K562 (cell line): ENCODE results near the gene STK26. TPM values are rescaled to one million over a fixed set of nuclear protein-coding genes. Genes with fewer than 3 reads are reported as not detected.

Experiments
- ATAC-seq: fragments of 200-7000 bp; cut with Tn5 transposase; 3 replicates; pipeline ENCODE4 v1.9.1; 2020; ENCODE audit warnings: moderate library complexity
- BruUV-seq: library from RNA; stranded (reverse); fragments of 400-500 nt; replicated peaks from 2 replicates; lab custom pipeline; 2021; lab: Mats Ljungman, UMichigan
- CTCF ChIA-PET: fragments of 300-600 bp; formaldehyde crosslinking; extraction: SDS; loops from one replicate; lab custom pipeline; 2021; ENCODE audit warnings: low intra/inter-chr PET ratio; lab: Yijun Ruan, JAX
- POLR2A ChIA-PET: fragments of 300-600, 350-650 bp; sonication (Branson Sonifier 250); formaldehyde crosslinking; extraction: SDS; loops from one replicate; lab custom pipeline; 2021; ENCODE audit warnings: antibody characterized with exemption, inconsistent platforms; lab: Yijun Ruan, JAX
- DNase-seq, 4 experiments: peaks; one replicate each; pipeline versions ENCODE4 v3.0.0 to v3.0.0-alpha.2; 2011 to 2018; ENCODE audit warnings: low spot score in 3 of 4, mixed read lengths in 3 of 4; ENCODE audit errors: extremely low read depth in 1 of 4
- FAIRE-seq: peaks from 2 replicates; lab custom pipeline; 2011; peaks lifted over from hg19 to GRCh38; lab: Jason Lieb, UNC
- H2AFZ ChIP-seq: 2 replicates; pipeline ENCODE4 v1.6.0; 2011; ENCODE audit warnings: low read depth, low read length, control low read depth, inconsistent platforms
- H3K27ac ChIP-seq: fragments of 200-600 bp; 3 replicates; pipeline ENCODE4 v1.8.0; 2011; ENCODE audit warnings: low read depth, mild to moderate bottlenecking, control low read depth, inconsistent platforms, low read length, moderate library complexity, mixed read lengths; ENCODE audit errors: extremely low read depth
- H3K27me3 ChIP-seq, 2 experiments: fragments of 300-600 bp in 1 of 2; 2 replicates in 1 of 2; 3 replicates in 1 of 2; pipeline versions ENCODE4 v1.6.0 to v1.8.0; 2011; ENCODE audit warnings: inconsistent platforms in 2 of 2, low read length in 2 of 2, mild to moderate bottlenecking in 1 of 2, mixed read lengths in 1 of 2, moderate library complexity in 1 of 2; ENCODE audit not compliant: control insufficient read depth in 2 of 2, insufficient read depth in 2 of 2
- H3K36me3 ChIP-seq: fragments of 300-600 bp; 3 replicates; pipeline ENCODE4 v1.8.0; 2011; ENCODE audit warnings: mild to moderate bottlenecking, low read length, inconsistent platforms; ENCODE audit not compliant: control insufficient read depth, insufficient read depth
- H3K4me1 ChIP-seq, 2 experiments: fragments of 200-600 bp in 1 of 2; replicated peaks in 1 of 2; 2 replicates in 1 of 2; 3 replicates in 1 of 2; pipeline versions ENCODE4 v1.5.1 to v1.8.0; 2011; ENCODE audit warnings: inconsistent platforms in 2 of 2, low read length in 2 of 2, mild to moderate bottlenecking in 1 of 2, mixed read lengths in 1 of 2, moderate library complexity in 1 of 2; ENCODE audit not compliant: control insufficient read depth in 2 of 2, insufficient read depth in 2 of 2
- H3K4me2 ChIP-seq: 2 replicates; pipeline ENCODE4 v1.6.1; 2011; ENCODE audit warnings: low read length, control low read depth, inconsistent platforms, mixed read lengths; ENCODE audit not compliant: insufficient read depth
- H3K4me3 ChIP-seq: fragments of 200-600 bp; sonication (generic), shearing (Covaris generic); 2 replicates; pipeline ENCODE4 v1.5.1; 2016; ENCODE audit warnings: control low read depth, inconsistent platforms
- H3K79me2 ChIP-seq: fragments of 200-600 bp; 3 replicates; pipeline ENCODE4 v1.8.0; 2011; ENCODE audit warnings: low read length, inconsistent platforms; ENCODE audit not compliant: control insufficient read depth, insufficient read depth
- H3K9ac ChIP-seq, 2 experiments: 2 replicates each; pipeline versions ENCODE4 v1.6.0 to v1.6.1; 2011; ENCODE audit warnings: low read depth in 2 of 2, low read length in 2 of 2, control low read depth in 1 of 2, inconsistent platforms in 1 of 2, mild to moderate bottlenecking in 1 of 2, mixed read lengths in 1 of 2; ENCODE audit not compliant: insufficient read depth in 1 of 2
- H3K9me1 ChIP-seq: one replicate; pipeline ENCODE4 v1.6.0; 2011; ENCODE audit warnings: inconsistent platforms, mild to moderate bottlenecking, low read length, moderate library complexity; ENCODE audit not compliant: control insufficient read depth, insufficient read depth
- H3K9me3 ChIP-seq: replicated peaks from 2 replicates; pipeline ENCODE4 v1.5.1; 2011; ENCODE audit warnings: low read depth, low read length, inconsistent platforms; ENCODE audit not compliant: control insufficient read depth, insufficient read depth
- H4K20me1 ChIP-seq: replicated peaks from 2 replicates; pipeline ENCODE4 v1.6.1; 2011; ENCODE audit warnings: low read length, inconsistent platforms, mixed read lengths; ENCODE audit not compliant: control insufficient read depth, insufficient read depth
- CBX5 ChIP-seq: IDR thresholded peaks from 2 replicates; pipeline ENCODE4 v1.6.1; 2014; ENCODE audit warnings: low read depth, borderline replicate concordance
- COPS2 ChIP-seq: fragments of 450-650 bp; conservative IDR thresholded peaks from 2 replicates; pipeline ENCODE4 v1.6.1; 2016; ENCODE audit warnings: mild to moderate bottlenecking, moderate library complexity
- HES1 ChIP-seq: fragments of 450-650 bp; IDR thresholded peaks from 2 replicates; pipeline ENCODE4 v1.6.1; 2016; ENCODE audit warnings: low read depth, mild to moderate bottlenecking, moderate library complexity
- HNRNPK ChIP-seq: fragments of 200-400 bp; formaldehyde crosslinking; IDR thresholded peaks from one replicate; pipeline ENCODE4 v1.6.1; 2018; ENCODE audit warnings: mild to moderate bottlenecking, low read depth, low read length; ENCODE audit not compliant: poor library complexity, severe bottlenecking
- PHB2 ChIP-seq: fragments of 450-650 bp; IDR thresholded peaks from 2 replicates; pipeline ENCODE4 v1.6.1; 2017; ENCODE audit warnings: low read depth
- PRPF4 ChIP-seq: fragments of 200-400 bp; formaldehyde crosslinking; IDR thresholded peaks from one replicate; pipeline ENCODE4 v1.6.1; 2017; ENCODE audit warnings: low read length, low read depth, mild to moderate bottlenecking; ENCODE audit not compliant: insufficient read depth, poor library complexity, severe bottlenecking
- ZNF217 ChIP-seq: sonication (generic); formaldehyde crosslinking; IDR thresholded peaks from 2 replicates; pipeline ENCODE4 v1.8.0; 2022; ENCODE audit warnings: mild to moderate bottlenecking, missing genetic modification reagents
- ZNF347 ChIP-seq: fragments of 450-650 bp; formaldehyde crosslinking; IDR thresholded peaks from 2 replicates; pipeline ENCODE4 v1.4.0; 2020; ENCODE audit warnings: low read depth, mild to moderate bottlenecking, moderate library complexity
- WGBS: fragments of 100-300 bp; shearing (Covaris generic); methylation state at CpG from one replicate; pipeline ENCODE4 v1.1.6; 2016; ENCODE audit warnings: low coverage, mixed read lengths; ENCODE audit not compliant: insufficient coverage; ENCODE audit errors: missing lambda C conversion rate; 5-methylcytosine and 5-hydroxymethylcytosine counted together
- in situ Hi-C: fragments of 300-500 bp; cut with MboI; formaldehyde crosslinking; loops from 4 replicates; pipeline ENCODE4 v1.15.0; 2018; ENCODE audit warnings: inconsistent platforms, mixed read lengths
- intact Hi-C: fragments of 100-400 bp; cut with micrococcal nuclease; formaldehyde crosslinking; loops from 2 replicates; pipeline ENCODE4 v1.14.2; 2022
- polyA plus RNA-seq, 8 experiments: library from polyadenylated mRNA; depleted of rRNA in 4 of 8; stranded (reverse) in 5 of 8; unstranded in 3 of 8; fragments of >200 nt; fragmentation: Nextera tagmentation in 2 of 8; fragmentation: Illumina TruSeq in 1 of 8; extraction: Ambion mirVana in 2 of 8; extraction: Trizol in 1 of 8; gene quantifications; 2 replicates each; pipeline versions ENCODE4 v1.2.1 to v1.2.3, GENCODE V29; 2011 to 2014; ENCODE audit warnings: inconsistent platforms in 1 of 8, missing spikeins in 1 of 8
- total RNA-seq, 7 experiments: library from RNA; depleted of rRNA in 6 of 7; stranded (reverse); fragments of >200 nt in 6 of 7; fragmentation: Illumina TruSeq in 2 of 7; extraction: Trizol in 2 of 7; gene quantifications; 2 replicates each; pipeline versions ENCODE4 v1.2.1 to v1.2.3, GENCODE V29; 2011 to 2021; ENCODE audit warnings: low replicate concordance in 1 of 7

Gene STK26
- total and polyA plus RNA-seq, 9 of the 15 experiments (the other 6 are each of a cell fraction or from before 2014, with no cell fraction given) = 28.1 to 72.9 (median 50.1) TPM

GRCh38 chrX:132077414-132077813 is 54.3 kb downstream of the STK26 start:
- no peak for FAIRE-seq
- ChIA-PET CTCF (no interaction called here), POLR2A (no interaction called here)
- no peaks in the 10 kb centered on the region for H3K4me1 ChIP-seq
- in situ Hi-C loops (loop anchor here (25.0 kb wide), 1 partner anchor 535 kb away; no protein-coding TSS in a partner anchor), intact Hi-C loops (no loop called here)
- H3K9me1 ChIP-seq = no peaks in the 10 kb centered on the region
- no peak overlapping the region for H3K9ac ChIP-seq
- H3K27me3 ChIP-seq = no peaks in the 10 kb centered on the region
- no peak overlapping the region for H3K4me3 ChIP-seq
- ATAC-seq = no peak
- H2AFZ ChIP-seq = no peak overlapping the region
- peaks cover 29% of the 10 kb centered on the region; the same call in 2 of the 3 replicates for H3K36me3 ChIP-seq
- DNase-seq = no peak
- H3K9me3 ChIP-seq = no peaks in the 10 kb centered on the region; the same call in 1 of the 2 replicates
- TF ChIP-seq ZNF217 (CRISPR knock-in tag) (no peak), HNRNPK (no peak), PHB2 (no peak), PRPF4 (no peak), ZNF347 (CRISPR knock-in tag) (no peak), CBX5 (no peak), COPS2 (no peak), HES1 (no peak)
- no peaks in the 10 kb centered on the region for H3K79me2 ChIP-seq
- H3K4me2 ChIP-seq = no peak overlapping the region
- H4K20me1 ChIP-seq = no peaks in the 10 kb centered on the region
- no TSS peak for BruUV-seq
- 100% methylated on average over 1 of the region's 1 CpG for WGBS
- no peak overlapping the region for H3K27ac ChIP-seq
